ENCODE measurements around the gene B3GAT2. TPM values are rescaled to one million over a fixed set of nuclear protein-coding genes. Genes with fewer than 3 reads are reported as not detected.

Gene B3GAT2
- total RNA-seq, 1 experiment from 2014 or later, result 0.22 TPM

DNA sequence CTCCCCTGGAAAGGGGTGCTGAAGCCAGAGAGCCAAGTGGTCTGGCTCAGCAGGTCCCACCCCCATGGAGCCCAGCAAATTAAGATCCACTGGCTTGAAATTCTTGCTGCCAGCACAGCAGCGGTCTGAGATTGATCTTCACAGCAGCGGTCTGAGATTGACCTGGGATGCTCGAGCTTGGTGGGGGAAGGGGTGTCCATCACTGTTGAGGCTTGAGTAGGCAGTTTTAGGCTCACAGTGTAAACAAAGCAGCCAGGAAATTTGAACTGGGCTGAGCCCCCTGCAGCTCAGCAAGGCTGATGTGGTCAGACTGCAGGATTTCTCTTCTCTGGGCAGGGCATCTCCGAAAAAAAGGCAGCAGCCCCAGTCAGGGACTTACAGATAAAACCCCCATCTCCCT, 41.3 kb upstream of the B3GAT2 start:
- no peak overlapping the region for H2BK15ac ChIP-seq (ENCODE audit: low read depth, low read length)
- H2AFZ ChIP-seq (ENCODE audit: low read length), result no peak overlapping the region
- no peak overlapping the region for H3K27ac ChIP-seq (ENCODE audit: insufficient read length, low read depth, low read length)
- H3K9me3 Mint-ChIP-seq, result peaks cover 3 to 6% of the 10 kb centered on the region in 2 experiments; a peak in 2 of 5 replicates
- H3K9ac ChIP-seq (ENCODE audit: extremely low read depth, insufficient read length, low read length), result no peak overlapping the region
- no peak overlapping the region for H2BK12ac ChIP-seq (ENCODE audit: insufficient read length, low read depth, low read length)
- no peak overlapping the region for H4K91ac ChIP-seq (ENCODE audit: insufficient read length, low read depth, low read length)
- H2AK5ac ChIP-seq (ENCODE audit: insufficient read length, low read length), result no peak overlapping the region
- no peak overlapping the region for H3K56ac ChIP-seq (ENCODE audit: insufficient read length, low read depth, low read length)
- H3K36me3 Mint-ChIP-seq (ENCODE audit: insufficient read depth in 1 of 3, low read depth in 3 of 3), result peaks cover 0 to 5% (median under 1%) of the 10 kb centered on the region in 3 experiments; a peak in 2 of 7 replicates
- no peaks in the 10 kb centered on the region for H3K23me2 ChIP-seq (ENCODE audit: insufficient read length, low read depth, low read length, poor library complexity, severe bottlenecking)
- H3K9me3 ChIP-seq (ENCODE audit: control insufficient read depth, low read depth, low read length), result no peaks in the 10 kb centered on the region
- H3K18ac ChIP-seq (ENCODE audit: insufficient read length, low read depth, low read length), result no peak overlapping the region
- no peak overlapping the region for H3K27ac Mint-ChIP-seq
- H3K4me3 Mint-ChIP-seq, result no peak overlapping the region
- H3K23ac ChIP-seq (ENCODE audit: insufficient read length, low read depth, low read length), result no peak overlapping the region
- no CpG with 5 or more reads among the region's 4 CpGs for WGBS (ENCODE audit: extremely low coverage, insufficient read length, low lambda C conversion rate)
- H3K4ac ChIP-seq (ENCODE audit: low read depth, low read length), result no peak overlapping the region
- H3K14ac ChIP-seq (ENCODE audit: insufficient read depth, low read length), result no peak overlapping the region
- no peaks in the 10 kb centered on the region for H3K27me3 Mint-ChIP-seq (ENCODE audit: low read depth)
- H2BK20ac ChIP-seq (ENCODE audit: low read depth, low read length, poor library complexity, severe bottlenecking), result no peak overlapping the region
- no peak overlapping the region for H3T11ph ChIP-seq (ENCODE audit: low read length)
- TF ChIP-seq CTCF (conservative IDR thresholded peaks at IDR 0.05), result no peak
- no peaks in the 10 kb centered on the region for H3K79me2 ChIP-seq (ENCODE audit: insufficient read depth, low read length)
- H4K20me1 ChIP-seq (ENCODE audit: control insufficient read depth, insufficient read depth, insufficient read length), result no peaks in the 10 kb centered on the region
- H4K5ac ChIP-seq (ENCODE audit: insufficient read length, low read depth, low read length), result no peak overlapping the region
- H3K27me3 ChIP-seq (ENCODE audit: insufficient read depth, low read length), result no peaks in the 10 kb centered on the region
- H3K4me1 Mint-ChIP-seq, result peaks cover 12 to 15% of the 10 kb centered on the region in 2 experiments; a peak in 3 of 4 replicates
- no peaks in the 10 kb centered on the region; the same call in 1 of the 2 replicates for H3K4me1 ChIP-seq (ENCODE audit: insufficient read depth, low read length)
- no peak overlapping the region for H2BK120ac ChIP-seq (ENCODE audit: low read depth, low read length, poor library complexity, severe bottlenecking)
- no peak overlapping the region for H4K8ac ChIP-seq (replicated peaks; ENCODE audit: insufficient read length, low read depth, low read length)
- DNase-seq, result no peak
- H3K4me2 ChIP-seq (ENCODE audit: insufficient read depth, insufficient read length, low read length), result no peak overlapping the region
- H3K79me1 ChIP-seq (ENCODE audit: insufficient read depth, low read depth, low read length, poor library complexity, severe bottlenecking), result no peaks in the 10 kb centered on the region
- no peak overlapping the region for H2BK5ac ChIP-seq (ENCODE audit: insufficient read length, low read length)

All from H9 (cell line).